Duodenal mucosa (tissue), 2 donors: ENCODE data around the gene CRTC1.

ENCODE experiments used
- H3K27ac ChIP-seq: one replicate; pipeline ENCODE4 v1.7.0; 2013; ENCODE audit warnings: low read depth, low read length
- H3K27me3 ChIP-seq, 2 donors: one replicate each; pipeline ENCODE4 v1.7.0; 2013; ENCODE audit warnings: low read length in 2 of 2, control low read depth in 1 of 2; ENCODE audit not compliant: insufficient read depth in 2 of 2, control insufficient read depth in 1 of 2
- H3K36me3 ChIP-seq, 2 donors: one replicate each; pipeline ENCODE4 v1.7.0; 2013; ENCODE audit warnings: low read length in 2 of 2, control low read depth in 1 of 2; ENCODE audit not compliant: insufficient read depth in 2 of 2, control insufficient read depth in 1 of 2
- H3K4me1 ChIP-seq, 2 donors: one replicate each; pipeline ENCODE4 v1.7.0; 2013; ENCODE audit warnings: low read length in 2 of 2, control low read depth in 1 of 2; ENCODE audit not compliant: insufficient read depth in 2 of 2, control insufficient read depth in 1 of 2
- H3K4me3 ChIP-seq, 2 donors: one replicate each; pipeline ENCODE4 v1.7.0; 2013; ENCODE audit warnings: low read length in 2 of 2, low read depth in 1 of 2
- H3K9ac ChIP-seq, 2 donors: one replicate each; pipeline ENCODE4 v1.7.0; 2013; ENCODE audit warnings: low read length in 2 of 2, low read depth in 1 of 2
- H3K9me3 ChIP-seq, 2 donors: one replicate each; pipeline ENCODE4 v1.7.0; 2013; ENCODE audit warnings: low read length in 2 of 2, control low read depth in 1 of 2; ENCODE audit not compliant: control insufficient read depth in 1 of 2

Gene CRTC1

DNA sequence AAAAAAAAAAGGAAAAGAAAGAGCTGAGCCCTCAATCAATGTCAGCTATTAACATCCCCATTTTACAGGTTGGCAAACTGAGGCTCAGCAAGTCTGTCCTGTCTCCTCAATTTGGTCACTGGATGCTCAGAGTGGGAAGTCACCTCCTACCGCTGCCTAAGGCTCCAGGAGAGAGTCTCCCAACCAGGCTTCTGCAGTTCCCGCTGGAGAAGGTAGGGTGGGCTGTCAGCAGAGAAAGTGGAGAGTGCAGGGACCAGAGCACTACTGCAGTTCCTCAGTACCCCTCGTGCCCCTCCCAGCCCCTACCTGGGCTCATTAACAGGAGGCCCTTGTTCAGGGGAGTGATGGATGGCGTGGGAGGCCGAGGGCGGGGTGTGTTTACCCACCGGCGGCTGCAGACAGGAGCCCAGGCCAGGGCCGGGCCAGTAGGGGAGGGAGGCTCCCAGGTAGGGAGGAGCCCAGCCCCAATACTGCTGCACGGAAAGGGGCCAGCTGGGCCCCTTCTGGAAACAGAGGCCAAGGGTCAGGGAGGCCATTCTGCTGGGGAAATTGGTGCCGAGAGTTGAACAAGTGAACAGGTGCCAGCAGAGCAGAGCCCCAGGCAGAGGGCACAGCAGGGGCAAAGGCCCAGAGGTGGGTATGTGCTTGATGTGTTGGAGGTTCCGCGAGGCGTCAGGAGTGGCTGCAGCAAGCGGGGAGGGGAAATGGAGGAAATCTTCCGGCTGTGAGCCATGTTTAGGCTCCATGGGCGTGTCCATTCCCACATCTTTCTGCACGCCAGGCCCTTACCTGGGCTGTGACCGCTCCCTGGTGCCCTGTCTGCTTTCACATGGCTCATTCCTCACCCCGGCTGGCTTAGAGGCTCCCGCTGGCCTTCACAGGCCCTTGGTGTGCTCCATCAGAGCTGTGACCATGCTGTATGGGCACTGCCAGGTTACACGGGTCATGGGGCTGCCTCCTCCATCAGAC lies 115.2 kb downstream of the CRTC1 start:
- Histone ChIP-seq H3K4me3 (no peak overlapping the region), H3K27me3 (peaks cover 20 to 30% of the 10 kb centered on the region in 2 donors), H3K9me3 (no peaks in the 10 kb centered on the region), H3K27ac (no peak overlapping the region), H3K36me3 (no peaks in the 10 kb centered on the region), H3K9ac (no peak overlapping the region), H3K4me1 (peaks cover 7 to 8% of the 10 kb centered on the region in 2 donors)

DNA sequence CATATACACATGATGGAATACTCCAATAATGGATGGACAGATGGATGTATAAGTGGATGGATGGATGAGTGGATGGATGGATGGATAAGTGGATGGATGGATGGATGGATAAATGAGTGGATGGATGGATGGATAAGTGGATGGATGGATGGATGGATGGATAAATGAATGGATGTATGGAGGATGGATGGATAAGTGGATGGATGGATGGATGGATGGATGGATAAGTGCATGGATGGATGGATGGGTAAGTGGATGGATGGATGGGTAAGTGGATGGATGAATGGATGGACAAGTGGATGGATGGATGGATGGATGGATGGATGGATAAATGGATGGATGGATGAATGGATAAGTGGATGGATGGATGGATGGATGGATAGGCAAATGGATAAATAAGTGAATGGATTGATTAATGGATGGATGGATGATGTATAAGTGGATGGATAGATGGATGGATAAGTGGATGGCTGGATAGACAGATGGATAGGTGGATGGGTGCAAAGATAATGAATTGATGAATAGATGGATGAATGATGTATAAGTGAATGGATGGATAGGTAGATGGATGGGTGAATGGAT lies 116.0 kb downstream of the CRTC1 start:
- H3K27ac ChIP-seq: no peak overlapping the region
- no peak overlapping the region for H3K9ac ChIP-seq
- no peaks in the 10 kb centered on the region for H3K36me3 ChIP-seq
- peaks cover 20 to 28% of the 10 kb centered on the region in 2 donors for H3K27me3 ChIP-seq
- H3K9me3 ChIP-seq: no peaks in the 10 kb centered on the region
- H3K4me1 ChIP-seq: peaks cover 7 to 8% of the 10 kb centered on the region in 2 donors
- no peak overlapping the region for H3K4me3 ChIP-seq

DNA sequence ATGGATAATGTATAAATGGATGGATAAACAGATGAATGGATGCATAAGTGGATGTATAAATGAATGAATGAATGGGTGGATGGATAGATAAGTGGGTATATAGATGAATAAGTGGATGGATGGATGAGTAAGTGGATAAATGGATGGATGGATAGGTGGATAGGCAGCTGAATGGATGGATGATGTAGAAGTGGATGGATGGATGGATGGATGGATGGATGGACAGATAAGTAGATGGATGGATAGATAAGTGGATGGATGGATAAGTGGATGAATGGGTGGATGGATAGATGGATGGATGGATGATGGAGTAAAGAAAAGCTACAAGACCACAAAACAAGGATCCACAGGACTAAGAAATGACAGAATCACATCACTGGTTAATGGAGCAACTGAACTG lies 116.6 kb downstream of the CRTC1 start:
- Histone ChIP-seq H3K4me3 (no peak overlapping the region), H3K9ac (no peak overlapping the region), H3K9me3 (no peaks in the 10 kb centered on the region), H3K4me1 (peaks cover 7 to 8% of the 10 kb centered on the region in 2 donors), H3K27me3 (peaks cover 16 to 28% of the 10 kb centered on the region in 2 donors), H3K36me3 (no peaks in the 10 kb centered on the region), H3K27ac (no peak overlapping the region)

DNA sequence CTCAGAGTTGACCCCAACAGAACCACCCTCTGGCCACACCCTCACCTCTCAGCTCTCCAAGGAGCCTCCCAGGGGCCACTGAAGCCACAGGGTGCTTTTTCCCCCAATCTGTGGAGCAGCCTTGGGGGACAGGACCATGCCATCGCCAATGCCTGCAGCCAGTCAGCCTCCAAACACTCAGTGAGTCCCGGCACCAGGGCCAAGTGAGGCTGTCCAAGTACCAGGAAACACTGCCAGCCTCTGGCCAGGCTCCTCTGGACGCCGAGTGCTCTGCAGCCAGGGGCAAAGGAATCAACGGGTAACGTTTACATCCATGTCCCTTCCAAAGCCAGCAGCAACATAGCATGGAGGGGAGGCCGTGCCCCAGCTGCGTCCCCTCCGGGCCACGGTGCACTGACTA lies 117.2 kb downstream of the CRTC1 start:
- no peak overlapping the region for H3K4me3 ChIP-seq
- H3K36me3 ChIP-seq: no peaks in the 10 kb centered on the region
- no peak overlapping the region for H3K9ac ChIP-seq
- no peak overlapping the region for H3K27ac ChIP-seq
- H3K9me3 ChIP-seq: no peaks in the 10 kb centered on the region
- H3K27me3 ChIP-seq: peaks cover 12 to 25% of the 10 kb centered on the region in 2 donors
- H3K4me1 ChIP-seq: peaks cover 7 to 8% of the 10 kb centered on the region in 2 donors

DNA sequence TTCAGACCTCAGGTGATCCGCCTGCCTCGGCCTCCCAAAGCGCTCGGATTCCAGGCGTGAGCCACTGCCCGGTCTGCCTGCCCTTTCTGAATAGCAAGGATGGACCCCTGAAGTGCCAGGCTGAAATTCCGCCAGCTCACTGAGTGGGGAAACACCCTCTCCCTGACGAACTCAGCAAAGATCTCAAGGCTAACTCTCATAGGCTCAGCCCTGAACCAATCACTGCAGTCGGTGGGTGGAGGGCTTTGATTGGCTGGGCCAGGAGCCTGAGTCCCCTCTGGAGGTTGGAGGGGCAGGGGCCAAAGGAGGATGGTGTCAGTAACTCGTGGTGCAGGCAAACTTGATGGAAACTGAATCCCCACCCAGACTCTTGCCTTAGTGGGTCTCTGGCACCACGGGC lies 118.9 kb downstream of the CRTC1 start:
- Histone ChIP-seq H3K9ac (no peak overlapping the region), H3K27ac (no peak overlapping the region), H3K9me3 (no peaks in the 10 kb centered on the region), H3K27me3 (peaks cover 4 to 14% of the 10 kb centered on the region in 2 donors), H3K36me3 (no peaks in the 10 kb centered on the region), H3K4me1 (peaks cover 7 to 8% of the 10 kb centered on the region in 2 donors), H3K4me3 (no peak overlapping the region)

DNA sequence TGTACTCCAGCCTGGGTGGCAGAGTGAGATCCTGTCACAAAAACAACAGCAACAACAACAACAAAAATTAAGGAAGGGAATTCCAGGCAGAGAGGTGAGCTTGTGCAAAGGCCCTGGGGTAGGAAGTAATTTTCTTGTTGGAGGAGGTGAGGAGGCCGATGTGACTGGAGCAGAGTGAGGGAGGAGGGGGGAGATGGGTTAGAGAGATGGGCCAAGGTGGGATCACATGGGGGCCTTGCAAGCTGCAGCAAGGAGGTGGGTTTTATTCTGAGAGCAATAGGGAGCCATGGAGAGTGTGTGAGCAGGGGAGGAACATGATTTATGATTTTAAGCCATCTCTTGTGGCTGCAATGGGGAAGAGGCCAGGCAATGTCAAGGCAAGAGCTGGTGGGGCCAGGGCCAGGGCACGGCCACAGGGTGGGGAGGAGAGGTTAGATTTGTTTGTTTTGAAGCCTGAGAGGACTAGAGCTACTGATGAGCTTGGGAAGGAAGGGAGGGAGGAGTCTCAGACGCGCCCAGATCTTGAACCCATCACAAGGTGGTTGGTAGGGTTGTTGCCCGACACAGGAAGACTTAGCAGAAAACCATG lies 120.2 kb downstream of the CRTC1 start:
- Histone ChIP-seq H3K9ac (no peak overlapping the region), H3K27me3 (peaks cover 4 to 12% of the 10 kb centered on the region in 2 donors), H3K27ac (no peak overlapping the region)

DNA sequence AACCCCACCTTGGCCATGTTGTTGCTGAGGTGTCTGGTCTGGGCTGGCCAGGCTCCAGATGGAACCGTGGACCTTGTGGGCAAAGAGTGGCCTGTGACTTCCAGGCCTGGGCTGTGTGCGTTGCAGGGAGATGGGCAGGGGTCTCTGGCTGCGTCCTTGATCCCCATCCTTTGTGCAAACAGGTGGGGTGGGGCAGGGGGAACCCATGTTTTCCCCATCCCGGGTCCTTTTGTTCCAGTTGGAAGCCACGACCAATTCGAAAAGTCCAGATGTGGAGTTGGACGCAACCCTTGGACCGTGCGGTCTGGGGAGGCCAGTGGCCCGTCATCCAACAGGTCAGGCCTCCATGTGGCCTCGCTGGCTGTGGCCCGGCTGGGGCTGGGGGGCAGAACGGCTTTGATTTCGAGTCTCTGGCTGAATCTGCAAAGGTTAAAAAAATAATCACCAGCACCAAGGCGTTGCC lies 120.7 kb downstream of the CRTC1 start:
- H3K27me3 ChIP-seq: peaks cover under 1 to 8% of the 10 kb centered on the region in 2 donors
- no peak overlapping the region for H3K9ac ChIP-seq
- peaks cover 2% of the 10 kb centered on the region in 2 donors for H3K4me1 ChIP-seq
- no peaks in the 10 kb centered on the region for H3K36me3 ChIP-seq
- no peaks in the 10 kb centered on the region for H3K9me3 ChIP-seq
- H3K27ac ChIP-seq: no peak overlapping the region
- H3K4me3 ChIP-seq: no peak overlapping the region

More for the DNA sequence above, 120.2 kb downstream of the CRTC1 start:
- Histone ChIP-seq H3K36me3 (no peaks in the 10 kb centered on the region), H3K4me3 (no peak overlapping the region), H3K9me3 (no peaks in the 10 kb centered on the region), H3K4me1 (peaks cover 7% of the 10 kb centered on the region in 2 donors)

DNA sequence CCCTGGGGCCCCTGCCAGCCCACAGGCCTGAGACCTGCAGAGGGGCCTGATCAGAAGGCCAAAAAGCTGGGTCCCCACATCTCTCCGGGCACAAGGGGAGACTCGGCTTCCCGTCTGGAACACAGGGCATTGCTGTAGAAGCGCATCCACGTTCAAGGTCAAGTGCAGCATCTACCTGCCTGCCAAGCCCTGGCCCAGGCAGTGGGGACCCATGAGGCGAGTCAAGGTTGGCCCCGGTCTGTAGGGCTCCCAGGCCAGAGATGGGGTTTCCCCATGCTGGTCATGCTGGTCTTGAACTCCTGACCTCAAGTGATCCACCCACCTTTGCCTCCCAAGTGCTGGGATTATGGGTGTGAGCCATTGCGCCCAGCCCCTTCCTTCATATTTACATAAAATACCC lies 121.2 kb downstream of the CRTC1 start:
- Histone ChIP-seq H3K27ac (no peak overlapping the region), H3K9ac (no peak overlapping the region), H3K9me3 (no peaks in the 10 kb centered on the region), H3K4me1 (no peaks in the 10 kb centered on the region), H3K27me3 (peaks cover 0 to 7% of the 10 kb centered on the region in 2 donors), H3K4me3 (no peak overlapping the region), H3K36me3 (no peaks in the 10 kb centered on the region)

DNA sequence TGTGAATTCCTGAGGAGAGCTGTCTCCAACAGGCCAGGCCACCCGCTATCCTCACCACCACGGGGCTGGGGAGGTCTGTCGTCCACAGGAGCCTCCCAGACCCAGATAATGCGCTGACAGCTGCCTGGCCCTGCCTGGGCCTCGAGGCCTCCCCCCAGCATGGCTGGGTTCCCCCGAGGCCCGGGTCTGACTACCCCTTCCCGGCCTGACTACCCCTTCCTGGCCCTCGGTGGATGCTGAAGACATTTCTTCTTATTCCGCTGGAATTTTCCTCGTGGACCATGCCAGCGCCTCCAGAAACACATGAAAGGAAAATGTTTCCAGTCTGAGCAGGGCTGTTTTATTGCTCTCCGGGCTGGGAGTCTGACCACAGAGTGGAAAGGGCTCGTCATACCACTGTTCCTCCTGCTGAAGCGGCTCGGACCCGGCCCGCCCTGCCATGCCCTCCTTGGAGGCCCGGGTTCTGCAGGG lies 124.4 kb downstream of the CRTC1 start:
- Histone ChIP-seq H3K9ac (no peak overlapping the region), H3K27me3 (no peaks in the 10 kb centered on the region), H3K27ac (no peak overlapping the region), H3K36me3 (no peaks in the 10 kb centered on the region), H3K4me3 (no peak overlapping the region), H3K4me1 (no peaks in the 10 kb centered on the region), H3K9me3 (no peaks in the 10 kb centered on the region)
